GM19023 (cell line): ENCODE results near the gene VAT1.
"Not testable (repeated sequence)": the region's sequence is repeated elsewhere in the genome, so short reads cannot be mapped to it uniquely, and the experiment has no call there.

ENCODE experiments used
- ATAC-seq: cut with Tn5 transposase; IDR thresholded peaks from one replicate; pipeline ENCODE4 v1.9.1; 2021; ENCODE audit warnings: mild to moderate bottlenecking, moderate library complexity; ENCODE audit not compliant: unreplicated experiment

VAT1 gene

DNA sequence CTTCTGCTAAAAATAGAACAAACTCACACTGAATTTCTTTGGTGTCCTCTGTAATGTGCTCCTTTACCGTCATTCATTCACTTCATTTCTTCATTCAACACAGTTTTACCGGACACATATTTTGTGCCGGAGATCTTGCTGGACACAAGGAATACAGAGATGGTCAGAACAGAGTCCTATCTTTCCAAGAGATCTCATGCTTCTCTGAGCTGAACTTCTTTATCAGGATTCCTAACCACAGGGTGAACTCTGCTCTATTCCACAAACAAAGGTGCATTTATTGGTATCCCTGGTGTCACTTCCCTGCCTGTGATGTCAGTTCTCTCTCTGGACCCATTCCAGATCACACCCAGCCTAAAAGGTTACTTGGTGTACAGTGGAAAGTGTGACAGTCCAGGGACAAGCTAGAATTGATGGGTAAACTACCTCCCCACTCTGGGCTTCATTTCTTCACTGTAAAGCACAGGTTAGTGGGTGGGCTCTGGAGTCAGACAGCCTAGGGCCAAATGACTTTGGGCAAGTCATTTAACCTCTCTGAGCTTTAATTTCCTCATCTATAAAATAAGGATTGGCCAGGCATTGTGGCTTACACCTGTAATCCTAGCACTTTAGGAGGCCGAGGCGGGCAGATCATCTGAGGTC lies 11.4 kb downstream of the VAT1 start:
- ATAC-seq: no peak

DNA sequence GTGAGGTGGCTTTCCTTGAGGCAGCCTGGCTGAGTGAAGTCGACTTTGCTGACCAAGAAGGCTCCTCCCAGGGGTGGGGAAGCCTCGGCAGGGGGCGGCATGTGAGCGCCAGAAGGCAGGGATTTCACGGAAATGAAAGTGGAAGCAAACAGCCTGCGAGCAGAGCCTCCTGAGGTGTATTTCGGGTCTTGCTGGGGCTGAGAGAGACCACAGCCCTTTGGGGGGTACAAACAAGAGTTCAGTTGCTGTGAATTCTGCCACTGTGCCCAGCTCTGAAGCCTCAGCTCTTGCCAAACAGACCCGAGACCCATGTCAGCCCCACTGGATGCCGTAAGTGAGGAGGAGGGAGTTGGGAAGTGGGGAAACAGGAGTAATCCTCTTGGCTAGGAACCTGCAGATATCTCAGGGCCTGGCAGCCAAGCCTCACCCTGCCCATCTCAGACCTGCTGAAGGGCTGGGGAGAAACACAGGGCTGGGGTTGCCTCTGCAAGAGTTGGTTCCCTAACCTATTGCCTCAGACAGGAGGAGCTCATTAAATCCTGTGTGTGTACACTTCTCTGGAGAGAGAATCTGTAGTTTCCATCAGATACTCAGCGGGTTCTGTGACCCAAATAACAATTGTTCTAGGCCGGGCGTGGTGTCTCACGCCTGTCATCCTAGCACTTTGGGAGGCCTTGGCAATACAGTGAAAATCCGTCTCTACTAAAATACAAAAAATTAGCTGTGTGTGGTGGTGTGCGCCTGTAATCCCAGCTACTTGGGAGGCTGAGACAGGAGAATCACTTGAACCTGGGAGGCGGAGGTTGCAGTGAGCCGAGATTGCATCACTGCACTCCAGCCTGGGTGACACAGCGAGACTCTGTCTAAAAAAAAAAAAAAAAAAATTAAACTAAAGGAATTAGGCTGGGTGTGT lies 15.3 kb downstream of the VAT1 start, which contains the start of gene IFI35:
Gene IFI35, plus strand, starts transcription at position 146 of the 913 bp plus-strand sequence. Its CDS starts 164 bp downstream, at position 310.
- peak; percentile 90 for ATAC-seq

DNA sequence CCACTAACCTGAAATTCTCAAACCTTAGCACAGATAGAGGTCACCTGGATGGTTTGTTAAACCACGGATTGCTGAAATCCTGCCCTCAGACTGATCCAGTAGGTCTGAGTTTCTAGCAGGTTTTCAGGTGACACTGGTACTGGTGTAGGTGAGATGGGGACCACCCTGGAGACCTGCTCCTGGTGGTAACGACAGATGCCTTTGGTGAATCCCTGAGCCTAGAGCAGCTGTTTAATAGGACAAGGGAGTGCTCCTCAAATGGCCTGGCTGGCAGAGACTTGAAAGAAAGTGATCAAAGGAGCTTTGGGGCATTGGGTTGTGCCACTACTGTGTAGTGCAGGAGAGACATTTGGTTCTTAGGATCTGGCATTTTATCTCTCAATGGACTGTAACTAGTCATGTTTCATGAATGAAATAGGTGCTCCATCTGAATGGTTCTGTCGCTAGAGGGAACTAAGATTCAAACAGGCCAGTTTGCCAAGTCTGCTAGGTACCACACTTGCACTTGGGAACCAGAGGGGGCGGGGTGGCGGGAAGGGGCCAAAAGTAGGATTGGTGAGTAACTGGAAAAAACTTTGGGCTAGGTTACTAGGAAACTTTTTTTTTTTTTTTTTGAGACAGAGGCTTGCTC lies 18.5 kb downstream of the VAT1 start:
- ATAC-seq: no peak

DNA sequence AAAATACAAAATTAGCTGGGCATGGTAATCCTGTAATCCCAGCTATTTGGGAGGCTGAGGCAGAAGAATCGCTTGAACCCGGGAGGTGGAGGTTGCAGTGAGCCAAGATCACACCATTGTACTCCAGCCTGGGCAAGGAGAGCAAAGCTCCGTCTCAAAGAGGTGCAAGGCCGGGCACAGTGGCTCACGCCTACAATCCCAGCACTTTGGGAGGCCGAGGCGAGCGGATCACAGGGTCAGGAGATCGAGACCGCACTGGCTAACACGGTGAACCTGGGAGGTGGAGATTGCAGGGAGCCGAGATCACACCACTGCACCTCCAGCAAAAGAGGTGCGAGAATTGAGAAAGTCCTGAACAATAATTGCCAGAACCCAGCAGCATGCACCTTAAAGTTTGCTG lies 21.3 kb downstream of the VAT1 start:
- not testable (repeated sequence) for ATAC-seq

DNA sequence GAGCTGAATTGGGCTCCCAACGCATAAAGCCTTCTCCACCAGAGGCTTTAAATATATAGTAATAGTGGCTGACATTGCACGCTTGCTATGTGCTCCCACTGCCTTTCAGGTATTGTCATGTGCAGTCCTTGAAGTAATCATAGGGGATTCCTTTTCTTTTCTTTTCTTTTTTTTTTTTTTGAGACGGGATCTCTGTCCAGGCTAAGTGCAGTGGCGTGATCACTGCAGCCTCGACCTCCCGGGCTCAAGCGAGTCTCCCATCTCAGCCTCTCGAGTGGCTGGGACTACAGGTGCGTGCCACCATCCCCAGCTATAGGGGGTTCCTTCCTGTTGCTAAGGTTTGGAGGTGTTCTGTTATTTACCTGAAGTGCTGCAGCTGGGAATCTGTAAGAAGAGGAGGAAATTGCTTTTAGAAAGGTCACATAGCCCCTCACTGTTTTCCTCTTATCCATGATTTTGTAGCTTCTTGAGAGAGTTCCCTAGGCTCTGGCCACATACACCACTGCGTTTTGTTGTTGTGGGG lies 23.1 kb downstream of the VAT1 start:
- no peak for ATAC-seq

DNA sequence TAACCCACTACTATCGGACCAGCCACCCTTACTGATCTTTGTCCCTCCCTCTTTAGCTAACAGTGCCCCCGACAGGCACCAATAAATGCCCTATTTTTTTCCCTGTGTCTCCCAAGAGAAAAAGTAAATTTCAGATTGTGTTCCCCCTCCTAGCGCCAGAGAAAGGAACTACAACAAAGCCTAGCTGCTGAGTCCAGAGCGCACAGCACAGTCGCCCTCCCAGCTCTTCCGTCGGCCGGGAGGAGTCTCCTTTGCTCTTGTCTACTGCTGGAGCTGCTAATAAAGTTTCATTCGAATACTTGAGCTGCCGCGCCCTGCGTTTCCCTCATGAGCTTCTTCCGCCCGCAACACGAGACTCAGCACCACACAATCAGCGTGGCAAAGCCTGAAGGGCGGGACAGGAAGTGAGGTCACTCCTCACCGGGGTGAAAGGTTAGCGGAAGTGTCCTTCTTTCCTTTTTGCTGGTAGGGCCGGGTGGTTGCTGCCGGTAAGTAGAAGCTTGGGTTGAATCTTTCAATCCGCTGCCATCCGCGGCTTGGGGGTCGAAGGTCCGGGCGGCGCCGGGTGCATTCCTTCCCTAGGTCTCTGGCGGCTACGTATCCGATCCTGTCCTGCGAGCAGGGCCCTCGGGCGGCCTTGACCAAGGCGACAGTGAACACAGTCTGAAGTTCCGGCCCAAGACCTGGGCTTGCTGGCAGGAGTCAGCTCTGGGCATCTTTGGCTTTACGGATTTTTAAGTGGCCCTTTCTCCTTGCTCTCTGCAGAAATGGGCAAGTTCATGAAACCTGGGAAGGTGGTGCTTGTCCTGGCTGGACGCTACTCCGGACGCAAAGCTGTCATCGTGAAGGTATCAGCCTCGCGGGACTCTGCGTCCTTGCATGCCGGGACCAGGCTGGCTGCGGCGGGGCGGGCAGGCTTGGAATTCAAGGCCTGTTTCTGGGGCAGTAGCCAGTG lies 23.9 kb downstream of the VAT1 start, which contains the start of gene RPL27:
Gene RPL27, plus strand, starts transcription at position 436 of the 955 bp plus-strand sequence. Its CDS starts 332 bp downstream, at position 768.
- ATAC-seq: peak; percentile 92

DNA sequence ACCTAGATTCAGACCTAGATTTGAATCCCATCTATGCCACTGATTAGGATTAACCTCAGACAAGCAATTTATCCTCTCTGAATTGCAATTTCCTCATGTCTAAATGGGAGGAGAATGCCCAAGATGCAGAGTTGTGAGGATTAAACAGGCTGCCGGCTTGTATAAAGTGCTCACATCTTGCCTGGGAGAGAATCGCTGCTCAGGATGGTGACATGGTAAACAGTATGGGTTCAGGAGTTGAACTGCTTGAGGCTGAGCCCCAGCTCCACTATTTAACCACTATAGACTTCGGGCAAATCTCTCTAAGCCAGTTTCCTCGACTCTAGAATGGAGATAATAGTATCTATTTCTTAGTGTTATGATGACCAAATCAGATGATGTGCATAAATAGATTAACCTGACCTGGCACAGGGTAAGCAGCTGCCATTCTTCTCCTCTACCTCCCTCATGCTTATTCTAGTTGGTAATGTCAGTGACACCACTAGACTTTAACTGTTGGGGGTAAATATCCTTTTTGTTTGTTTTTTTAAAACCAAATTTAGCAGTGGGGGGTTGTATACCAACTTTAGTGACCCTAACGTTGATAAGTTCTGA lies 24.7 kb downstream of the VAT1 start:
- no peak for ATAC-seq

DNA sequence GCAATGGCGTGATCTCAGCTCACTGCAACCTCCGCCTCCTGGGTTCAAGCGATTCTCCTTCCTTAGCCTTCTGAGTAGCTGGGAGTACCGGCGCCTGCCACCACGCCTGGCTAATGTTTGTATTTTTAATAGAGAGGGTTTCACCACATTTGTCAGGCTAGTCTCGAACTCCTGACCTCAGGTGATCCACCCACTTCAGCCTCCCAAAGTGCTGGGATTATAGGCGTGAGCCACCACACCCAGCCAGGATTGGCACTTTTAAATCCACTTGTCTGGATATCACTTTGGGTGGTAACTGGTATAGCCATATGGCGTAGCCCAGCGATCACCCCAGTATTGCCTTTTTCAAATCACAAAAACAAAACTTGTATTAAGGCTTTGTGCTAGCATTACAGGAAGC lies 28.3 kb downstream of the VAT1 start:
- not testable (repeated sequence) for ATAC-seq

DNA sequence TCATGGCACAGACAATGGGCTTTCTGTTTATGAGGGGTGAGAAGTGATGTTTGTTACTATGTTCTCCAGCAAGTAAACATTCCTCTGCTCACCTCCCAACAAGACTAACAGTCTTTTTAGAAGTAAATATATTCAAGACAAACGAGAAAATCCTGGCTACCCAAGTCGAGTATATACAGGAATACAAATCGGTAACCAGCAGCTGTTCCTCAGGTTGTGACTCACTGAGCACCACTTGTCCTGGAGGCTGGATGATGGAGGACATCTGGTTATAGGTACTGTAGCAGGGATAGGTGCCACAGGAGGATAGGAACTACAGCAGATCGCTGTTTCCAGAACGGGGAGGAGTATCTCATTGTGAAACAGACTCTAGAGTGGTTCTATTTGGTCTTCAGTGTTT lies 29.3 kb downstream of the VAT1 start:
- no peak for ATAC-seq

DNA sequence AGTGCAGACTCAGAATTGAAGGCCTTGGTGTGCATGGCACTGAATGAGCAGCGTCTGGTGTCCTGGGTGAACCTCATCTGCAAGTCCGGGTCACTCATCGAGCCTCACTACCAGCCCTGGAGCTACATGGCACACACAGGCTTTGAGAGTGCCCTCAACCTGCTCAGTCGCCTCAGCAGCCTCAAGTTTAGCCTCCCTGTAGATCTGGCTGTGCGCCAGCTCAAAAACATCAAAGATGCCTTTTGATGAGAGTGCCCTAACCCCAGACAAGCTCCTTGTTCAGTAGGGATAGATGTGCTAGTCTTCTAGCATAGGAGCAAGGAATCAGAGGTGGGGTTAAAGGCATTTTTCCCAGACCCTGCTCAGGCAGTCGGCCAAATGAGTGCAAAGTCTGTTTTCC lies 30.7 kb downstream of the VAT1 start:
- ATAC-seq: no peak

DNA sequence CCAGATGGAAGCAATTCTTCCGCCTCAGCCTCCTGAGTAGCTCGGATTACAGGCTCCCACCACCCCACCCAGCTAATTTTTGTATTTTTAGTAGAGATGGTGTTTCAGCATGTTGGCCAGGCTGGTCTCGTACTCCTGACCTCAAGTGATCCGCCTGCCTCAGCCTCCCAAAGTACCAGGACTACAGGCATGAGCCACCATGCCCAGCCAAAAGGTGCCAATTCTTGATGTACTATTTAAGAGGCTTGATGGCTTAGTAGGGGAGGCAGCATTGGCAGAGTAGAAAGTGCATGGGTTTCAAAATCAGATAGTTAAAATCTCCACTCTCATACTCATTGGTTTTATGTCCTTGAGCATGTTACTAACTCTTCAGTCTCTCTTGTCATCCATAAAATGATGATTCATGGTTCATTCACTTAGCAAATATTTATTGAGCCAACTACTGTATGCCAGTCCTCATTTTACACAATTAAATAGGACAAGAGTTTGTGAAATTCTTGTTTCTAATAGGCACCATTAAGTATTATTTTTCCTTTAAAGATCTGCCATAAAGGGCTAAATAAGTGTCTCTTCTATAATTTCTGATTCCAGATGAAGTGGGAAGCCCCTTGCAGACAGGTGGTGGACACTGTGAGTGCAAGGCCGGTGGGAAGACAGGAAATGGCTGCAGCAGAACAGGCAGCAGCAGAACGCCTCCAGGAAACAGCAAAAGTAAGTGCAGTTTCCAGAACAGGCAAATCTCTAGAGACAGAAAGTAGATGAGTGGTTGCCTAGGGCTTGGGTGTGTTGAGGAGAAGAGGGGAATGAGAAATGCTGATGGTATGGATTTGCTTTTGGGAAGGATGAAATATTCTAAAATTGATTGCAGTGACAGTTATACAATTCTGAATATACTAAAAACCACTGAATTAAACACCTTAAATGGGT lies 32.2 kb downstream of the VAT1 start:
- no peak for ATAC-seq

DNA sequence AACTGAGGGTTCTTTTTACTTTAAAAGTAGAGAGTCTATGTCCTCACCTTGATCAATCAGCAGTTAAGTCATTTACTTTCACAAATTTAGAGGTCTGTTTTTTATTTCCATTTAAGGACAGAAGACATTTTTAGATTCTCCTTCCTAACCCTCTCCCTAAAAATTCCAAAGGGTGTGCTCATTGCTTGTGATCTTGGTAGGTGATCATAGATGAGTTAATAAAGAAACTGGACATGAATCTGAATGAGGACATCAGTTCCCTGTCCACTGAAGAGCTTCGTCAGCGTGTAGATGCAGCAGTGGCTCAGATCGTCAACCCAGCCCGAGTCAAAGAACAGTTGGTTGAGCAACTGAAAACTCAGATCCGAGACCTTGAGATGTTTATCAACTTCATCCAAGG lies 33.0 kb downstream of the VAT1 start:
- ATAC-seq: no peak

DNA sequence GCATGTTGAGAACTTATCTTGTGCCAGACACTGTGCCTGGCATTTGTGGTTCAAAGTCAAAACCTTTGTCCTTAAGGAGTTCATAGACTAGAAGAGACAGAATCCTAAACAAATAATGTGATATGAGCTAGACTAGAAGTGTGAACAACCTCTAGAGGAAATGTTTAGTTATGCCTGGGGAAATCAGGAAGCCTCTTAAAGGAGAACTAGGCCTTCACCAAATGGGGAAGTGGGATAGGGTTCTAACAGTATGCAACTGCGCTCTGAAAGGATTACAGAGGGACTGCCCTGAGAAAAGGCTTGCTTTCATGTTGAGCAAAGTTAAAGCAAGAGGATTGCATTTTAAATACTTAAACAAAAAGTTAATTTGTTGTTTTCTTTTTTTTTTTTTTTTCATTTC lies 37.0 kb downstream of the VAT1 start:
- ATAC-seq: no peak

DNA sequence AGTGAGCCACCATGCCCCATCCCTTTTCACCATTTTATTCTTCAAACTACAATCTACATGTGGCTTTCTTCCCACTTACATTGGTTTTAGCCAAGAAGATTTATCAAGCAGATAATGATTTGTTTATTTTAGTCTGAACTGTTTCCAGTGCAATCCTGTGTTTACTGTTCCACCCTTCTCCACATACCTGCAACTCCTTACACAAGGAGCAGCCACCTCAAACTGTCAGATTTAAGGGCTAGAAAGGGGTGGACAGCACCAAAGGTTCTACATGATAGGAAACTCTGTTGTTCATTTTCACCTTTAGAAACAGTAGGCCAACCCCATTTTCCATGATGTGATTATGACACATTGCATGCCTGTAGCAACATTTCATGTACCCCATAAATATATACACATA lies 39.9 kb downstream of the VAT1 start:
- ATAC-seq: no peak

DNA sequence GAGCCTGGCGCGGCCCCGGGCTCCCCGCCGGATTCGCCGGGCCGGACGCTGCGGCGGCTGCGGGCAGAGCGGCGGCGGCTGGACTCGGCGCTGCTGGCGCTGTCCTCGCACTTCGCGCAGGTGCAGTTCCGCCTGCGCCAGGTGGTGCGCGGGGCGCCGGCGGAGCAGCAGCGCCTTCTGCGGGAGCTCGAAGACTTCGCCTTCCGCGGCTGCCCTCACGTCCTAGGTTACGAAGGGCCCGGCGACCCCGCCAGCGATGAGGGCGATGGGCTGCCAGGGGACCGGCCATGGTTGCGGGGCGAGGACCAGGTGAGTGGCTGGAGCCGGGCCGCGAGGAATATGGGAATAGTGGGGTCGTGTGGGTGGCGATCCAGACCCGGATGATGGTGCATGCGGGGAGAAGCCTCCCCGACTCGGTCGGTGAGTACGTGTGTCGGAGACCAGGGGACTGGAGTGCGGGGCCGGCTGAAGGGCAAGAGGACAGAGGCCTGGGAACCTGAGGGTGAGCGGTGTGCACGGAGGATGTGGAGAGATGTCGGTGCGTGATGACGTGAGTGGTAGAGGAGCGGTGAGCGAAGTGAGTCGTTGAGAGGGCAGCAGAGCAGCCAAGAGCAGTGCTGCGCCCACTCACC lies 41.3 kb downstream of the VAT1 start:
- ATAC-seq: peak; percentile 54

DNA sequence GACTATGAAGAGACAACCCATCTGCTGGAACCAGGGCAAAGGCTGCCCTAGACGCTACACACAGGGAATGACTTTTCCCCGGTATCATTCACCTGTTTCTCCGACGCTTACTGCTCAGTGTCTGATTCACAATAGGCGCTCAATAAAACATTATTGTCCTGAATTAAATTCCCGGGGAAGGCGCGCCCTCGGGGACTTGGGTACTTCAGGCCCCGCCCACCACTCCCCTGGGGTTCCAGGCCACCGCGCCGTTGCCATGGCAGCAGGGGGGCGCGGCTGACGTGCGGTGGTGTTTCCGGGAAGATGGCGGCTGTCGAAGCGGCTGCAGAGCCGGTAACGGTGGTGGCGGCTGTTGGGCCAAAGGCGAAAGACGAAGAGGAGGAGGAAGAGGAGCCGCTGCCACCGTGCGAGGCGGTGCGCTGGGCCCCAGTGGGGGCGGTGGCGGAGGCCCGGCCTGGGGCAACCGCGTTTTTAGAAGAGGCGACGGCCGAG lies 41.9 kb downstream of the VAT1 start, which contains the start of gene RUNDC1:
Gene RUNDC1, plus strand, starts transcription at position 292 of the 492 bp plus-strand sequence. Its CDS starts 12 bp downstream, at position 304.
- ATAC-seq: peak; percentile 66

DNA sequence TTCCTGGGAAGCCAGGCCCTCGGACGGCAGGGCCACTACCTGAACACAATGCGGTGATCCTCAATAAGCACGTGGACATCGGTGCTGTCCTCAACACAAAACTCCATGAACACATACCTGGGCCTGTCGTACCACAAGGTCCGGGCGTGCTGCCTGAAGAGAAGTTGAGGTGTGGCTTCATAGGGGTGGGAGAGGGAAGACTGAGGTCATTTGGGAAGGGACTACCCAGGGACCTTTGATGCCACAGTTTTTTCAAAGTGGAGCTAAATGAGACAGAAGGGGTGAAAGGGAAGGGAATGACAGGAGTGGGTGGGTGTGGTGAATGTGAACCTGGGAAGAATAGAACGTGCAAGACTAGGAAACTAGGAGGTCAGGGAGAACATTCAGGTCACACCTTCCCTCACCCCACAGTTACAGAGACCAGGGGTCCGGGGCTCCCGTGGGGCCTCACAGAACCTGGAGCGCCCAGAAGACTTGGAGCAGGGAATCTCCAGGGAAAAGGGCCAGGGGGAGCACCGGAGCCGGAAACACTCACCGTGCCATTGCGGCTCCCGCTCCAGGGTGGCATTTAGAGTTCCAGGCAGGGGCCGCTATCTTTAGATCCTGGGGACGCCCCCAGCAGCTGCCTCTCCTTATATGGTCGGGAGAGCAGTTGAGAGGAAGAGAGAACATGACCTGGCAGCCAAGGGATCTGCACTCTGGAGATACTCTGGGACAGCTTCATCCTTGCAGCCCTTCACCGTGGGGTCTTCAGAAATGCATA lies 42.5 kb downstream of the VAT1 start, which contains the start of gene PTGES3L:
Gene PTGES3L, minus strand, starts transcription at position 570 of the 763 bp plus-strand sequence. Its CDS starts 27 bp downstream, at position 543.
- ATAC-seq: peak; percentile 34
